Transverse colon (tissue), 4 donors: ENCODE results near the gene SKA2. TPM values are rescaled to one million over a fixed set of nuclear protein-coding genes. Genes with fewer than 3 reads are reported as not detected.

Experiments used
- DNase-seq: peaks from one replicate; pipeline ENCODE4 v3.0.0-alpha.2; 2019
- H3K27ac ChIP-seq, 4 donors: fragments of 200-600 bp; sonication (generic); 2 replicates each; pipeline ENCODE4 v1.5.1; 2016 to 2018; ENCODE audit warnings: inconsistent platforms in 4 of 4
- H3K27me3 ChIP-seq: fragments of 200-600 bp; sonication (generic); 2 replicates; pipeline ENCODE4 v1.5.1; 2017; ENCODE audit warnings: inconsistent platforms
- H3K36me3 ChIP-seq, 4 donors: fragments of 200-600 bp; sonication (generic); 2 replicates each; pipeline ENCODE4 v1.5.1; 2017 to 2019; ENCODE audit warnings: inconsistent platforms in 4 of 4
- H3K4me1 ChIP-seq, 4 donors: fragments of 200-600 bp; sonication (generic); 2 replicates each; pipeline ENCODE4 v1.5.1; 2017 to 2020; ENCODE audit warnings: inconsistent platforms in 4 of 4
- H3K4me3 ChIP-seq, 4 donors: fragments of 200-600 bp; sonication (generic); 1 replicate in 1 of 4; 2 replicates in 3 of 4; pipeline versions ENCODE4 v1.5.1 to v1.6.1; 2017 to 2019; ENCODE audit warnings: inconsistent platforms in 4 of 4
- H3K9me3 ChIP-seq, 2 donors: fragments of 200-600 bp; sonication (generic); 2 replicates each; pipeline ENCODE4 v1.5.1; 2017 to 2019; ENCODE audit warnings: inconsistent platforms in 2 of 2
- EP300 ChIP-seq: sonication (generic); formaldehyde crosslinking; IDR thresholded peaks from one replicate; pipeline ENCODE4 v1.6.1; 2017; ENCODE audit warnings: antibody characterized with exemption, low read depth
- POLR2A ChIP-seq: fragments of 450-650 bp; IDR thresholded peaks from one replicate; pipeline ENCODE4 v1.6.1; 2016; ENCODE audit warnings: antibody characterized with exemption, mild to moderate bottlenecking, moderate library complexity
- POLR2AphosphoS5 ChIP-seq, 3 donors: sonication (generic); formaldehyde crosslinking; IDR thresholded peaks; one replicate each; pipeline ENCODE4 v1.6.1; 2016; ENCODE audit warnings: antibody characterized with exemption in 3 of 3
- WGBS, 2 donors: methylation state at CpG; one replicate each; pipeline ENCODE4 v1.1.5; 2018; ENCODE audit warnings: low coverage in 1 of 2; 5-methylcytosine and 5-hydroxymethylcytosine counted together
- in situ Hi-C, 4 donors: fragments of 200-750 bp; cut with MboI; loops; one replicate each; pipeline versions ENCODE4 v1.15.0 to v1.15.1; 2017; ENCODE audit warnings: low sequenced_read_pairs in 3 of 4, low pct_ligation_motif_present in 1 of 4, low pct_unique_long_range_greater_than_20kb in 1 of 4
- intact Hi-C: fragments of 100-400 bp; cut with DNase I; formaldehyde crosslinking; loops from one replicate; pipeline ENCODE4 v1.15.1; 2023; ENCODE audit warnings: low total_unique reads
- total RNA-seq, 4 donors: library from RNA; depleted of rRNA; stranded (reverse); fragments of >200 nt; gene quantifications; one replicate each; pipeline ENCODE4 v1.1.0, GENCODE V29; 2016
- TF ChIP-seq, protein P1 (sequence below), 5 experiments: fragments of 200-600 bp in 3 of 5; fragments of 450-650 bp in 2 of 5; sonication (generic) in 3 of 5; IDR thresholded peaks; 1 replicate in 2 of 5; 2 replicates in 3 of 5; pipeline ENCODE4 v1.5.1; 2016 to 2017; ENCODE audit warnings: antibody characterized with exemption in 5 of 5, inconsistent platforms in 3 of 5, mild to moderate bottlenecking in 2 of 5, moderate library complexity in 1 of 5

SKA2 gene
- total RNA-seq, 4 donors from 2014 or later = 11.9 to 40.3 (median 22.3) TPM

DNA sequence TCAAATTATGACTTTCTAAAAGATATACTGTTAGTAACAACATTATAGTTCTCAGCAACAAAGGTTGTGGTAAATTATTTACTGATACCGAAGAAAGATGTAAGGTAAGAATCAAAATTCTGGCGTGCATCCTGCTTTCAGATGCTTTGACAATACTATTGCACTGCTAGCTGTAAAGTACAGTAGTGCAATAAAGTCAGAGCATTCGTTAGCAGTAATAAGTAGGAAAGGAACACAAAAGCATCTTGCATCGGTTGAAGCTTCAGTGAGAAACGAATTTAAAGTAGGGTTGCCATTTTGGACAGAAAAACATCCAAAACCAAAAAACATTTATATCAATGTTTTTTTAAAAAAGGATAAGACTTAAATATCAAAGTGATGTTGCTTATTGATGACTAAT, 4.0 kb downstream of the SKA2 start:
- TF ChIP-seq EP300 (no peak), POLR2A (no peak), POLR2AphosphoS5 (IDR thresholded peaks at IDR 0.05) (no peak)
- TF ChIP-seq, protein P1, sequence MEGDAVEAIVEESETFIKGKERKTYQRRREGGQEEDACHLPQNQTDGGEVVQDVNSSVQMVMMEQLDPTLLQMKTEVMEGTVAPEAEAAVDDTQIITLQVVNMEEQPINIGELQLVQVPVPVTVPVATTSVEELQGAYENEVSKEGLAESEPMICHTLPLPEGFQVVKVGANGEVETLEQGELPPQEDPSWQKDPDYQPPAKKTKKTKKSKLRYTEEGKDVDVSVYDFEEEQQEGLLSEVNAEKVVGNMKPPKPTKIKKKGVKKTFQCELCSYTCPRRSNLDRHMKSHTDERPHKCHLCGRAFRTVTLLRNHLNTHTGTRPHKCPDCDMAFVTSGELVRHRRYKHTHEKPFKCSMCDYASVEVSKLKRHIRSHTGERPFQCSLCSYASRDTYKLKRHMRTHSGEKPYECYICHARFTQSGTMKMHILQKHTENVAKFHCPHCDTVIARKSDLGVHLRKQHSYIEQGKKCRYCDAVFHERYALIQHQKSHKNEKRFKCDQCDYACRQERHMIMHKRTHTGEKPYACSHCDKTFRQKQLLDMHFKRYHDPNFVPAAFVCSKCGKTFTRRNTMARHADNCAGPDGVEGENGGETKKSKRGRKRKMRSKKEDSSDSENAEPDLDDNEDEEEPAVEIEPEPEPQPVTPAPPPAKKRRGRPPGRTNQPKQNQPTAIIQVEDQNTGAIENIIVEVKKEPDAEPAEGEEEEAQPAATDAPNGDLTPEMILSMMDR (IDR thresholded peaks at IDR 0.05) = no peak
- Histone ChIP-seq H3K4me3 (no peak overlapping the region), H3K27ac (no peak overlapping the region), H3K27me3 (no peaks in the 10 kb centered on the region), H3K9me3 (no peaks in the 10 kb centered on the region), H3K36me3 (no peaks in the 10 kb centered on the region), H3K4me1 (peaks cover 11 to 29% (median 14%) of the 10 kb centered on the region in 4 donors)
- intact Hi-C loops = loop anchor here (10.0 kb wide), 1 partner anchor 46 kb away; the partner anchor contains the start of gene TRIM37
- in situ Hi-C loops = no loop called here
- WGBS, 2 donors = 51 to 55% methylated on average over 5 of the region's 5 CpGs
- DNase-seq = no peak

DNA sequence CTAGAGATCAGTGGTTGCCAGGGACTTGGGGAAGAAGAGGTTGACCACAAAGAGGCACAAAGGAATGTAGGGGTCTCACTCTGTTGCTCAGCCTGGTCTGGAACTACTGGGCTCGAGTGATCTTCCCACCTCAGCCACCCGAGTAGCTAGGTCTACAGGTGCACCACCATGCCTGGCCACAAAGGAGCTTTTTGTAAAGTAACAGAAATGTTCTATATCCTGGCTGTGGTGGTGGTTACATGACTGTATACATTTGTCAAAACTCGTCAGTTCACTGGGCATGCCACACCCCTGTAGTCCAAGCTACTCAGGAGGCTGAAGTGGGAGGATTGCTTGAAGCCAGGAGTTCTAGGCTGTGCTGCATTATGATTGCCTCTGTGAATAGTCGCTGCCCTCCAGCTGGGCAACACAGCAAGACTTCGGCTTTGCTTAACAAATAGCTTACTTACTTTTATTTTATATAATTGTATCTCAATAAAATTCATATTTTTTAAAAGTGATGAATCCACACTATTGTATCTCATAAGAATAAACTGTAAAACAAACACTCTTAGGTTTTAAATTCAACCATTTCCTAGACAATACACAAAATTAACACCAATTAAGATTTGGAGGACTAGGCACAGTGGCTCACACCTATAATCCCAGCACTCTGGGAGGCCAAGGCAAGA, 5.0 kb downstream of the SKA2 start:
- Histone ChIP-seq H3K9me3 (no peaks in the 10 kb centered on the region), H3K27me3 (no peaks in the 10 kb centered on the region), H3K4me1 (peaks cover 10 to 25% (median 10%) of the 10 kb centered on the region in 4 donors), H3K27ac (no peak overlapping the region), H3K4me3 (no peak overlapping the region), H3K36me3 (no peaks in the 10 kb centered on the region)
- intact Hi-C loops = loop anchor here (10.0 kb wide), 1 partner anchor 45 kb away; the partner anchor contains the start of gene TRIM37
- no peak for DNase-seq
- in situ Hi-C loops = no loop called here
- WGBS, 2 donors = 85 to 90% methylated on average over 3 to 5 of the region's 5 CpGs
- TF ChIP-seq, protein P1 (IDR thresholded peaks at IDR 0.05) = no peak
- TF ChIP-seq EP300 (no peak), POLR2A (no peak), POLR2AphosphoS5 (IDR thresholded peaks at IDR 0.05) (no peak)

DNA sequence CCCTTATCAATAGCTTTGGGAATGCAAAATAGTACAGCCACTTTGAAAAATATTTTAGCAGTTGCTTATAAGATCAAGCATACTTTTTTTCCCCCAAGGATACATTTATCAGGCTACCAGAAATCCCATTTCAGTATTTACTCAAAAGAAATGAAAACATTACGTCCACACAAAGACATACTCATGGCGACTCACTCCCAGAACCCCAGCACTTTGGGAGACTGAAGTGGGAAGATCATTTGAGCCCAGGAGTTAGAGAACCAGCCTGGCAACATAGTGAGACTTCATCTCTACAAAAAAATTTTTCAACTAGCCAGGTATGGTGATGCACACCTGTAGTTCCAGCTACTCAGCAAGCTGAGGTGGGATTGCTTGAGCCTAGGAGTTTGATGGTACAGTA, 5.9 kb downstream of the SKA2 start:
- WGBS, 2 donors = 85 to 93% methylated on average over 2 of the region's 2 CpGs
- Histone ChIP-seq H3K4me1 (peaks cover 10 to 25% (median 10%) of the 10 kb centered on the region in 4 donors), H3K36me3 (no peaks in the 10 kb centered on the region), H3K27ac (no peak overlapping the region), H3K4me3 (no peak overlapping the region), H3K9me3 (no peaks in the 10 kb centered on the region), H3K27me3 (no peaks in the 10 kb centered on the region)
- TF ChIP-seq POLR2A (no peak), EP300 (no peak)
- TF ChIP-seq, protein P1 (IDR thresholded peaks at IDR 0.05) = no peak
- intact Hi-C loops = no loop called here
- no peak for DNase-seq
- in situ Hi-C loops = no loop called here

DNA sequence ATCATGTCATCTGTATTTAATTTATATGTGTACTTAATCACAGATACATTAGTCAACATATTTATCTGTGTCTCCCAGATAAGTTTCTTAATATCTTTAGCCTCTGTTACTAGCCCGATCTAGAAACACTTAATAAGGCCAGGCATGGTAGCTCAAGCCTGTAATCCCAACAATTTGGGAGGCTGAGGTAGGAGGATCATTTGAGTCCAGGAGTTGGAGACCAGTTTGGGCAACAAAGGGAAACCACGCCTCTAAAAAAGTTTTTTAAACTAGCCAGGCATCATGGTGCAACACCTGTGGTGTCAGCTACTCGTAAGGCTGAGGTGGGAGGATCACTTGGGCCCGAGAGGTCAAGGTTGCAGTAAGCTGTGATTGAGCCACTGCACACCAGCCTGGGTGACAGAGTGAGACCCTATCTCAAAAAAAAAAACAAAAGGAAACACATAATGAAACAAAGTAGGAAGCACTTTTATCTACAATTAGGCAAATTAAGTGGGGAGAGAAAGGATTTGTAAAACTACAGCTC, 9.4 kb downstream of the SKA2 start:
- Histone ChIP-seq H3K9me3 (no peaks in the 10 kb centered on the region), H3K27me3 (no peaks in the 10 kb centered on the region), H3K36me3 (no peaks in the 10 kb centered on the region), H3K4me3 (no peak overlapping the region), H3K27ac (no peak overlapping the region), H3K4me1 (peaks cover 0 to 3% (median 0%) of the 10 kb centered on the region in 4 donors)
- intact Hi-C loops = no loop called here
- 83 to 93% methylated on average over 1 to 4 of the region's 4 CpGs for WGBS, 2 donors
- no peak for DNase-seq
- in situ Hi-C loops = no loop called here
- TF ChIP-seq EP300 (no peak), POLR2AphosphoS5 (IDR thresholded peaks at IDR 0.05) (no peak), POLR2A (no peak)
- TF ChIP-seq, protein P1 (IDR thresholded peaks at IDR 0.05) = no peak
